A673 (cell line): ENCODE measurements around the gene CDYL.

Experiments
- EZH2 ChIP-seq: fragments of 200-600 bp; sonication (generic); IDR thresholded peaks from 2 replicates; pipeline ENCODE4 v1.6.1; 2017; ENCODE audit warnings: borderline replicate concordance, low read depth, mild to moderate bottlenecking, mixed read lengths, antibody characterized with exemption, low read length; ENCODE audit not compliant: poor library complexity, severe bottlenecking
- TF ChIP-seq, protein P1 (sequence below): fragments of 300-800, 200-600 bp; sonication (generic); conservative IDR thresholded peaks from 2 replicates; pipeline ENCODE4 v1.5.1; 2017; ENCODE audit warnings: low read depth, mild to moderate bottlenecking, antibody characterized with exemption, low read length, moderate library complexity, mixed read lengths

DNA sequence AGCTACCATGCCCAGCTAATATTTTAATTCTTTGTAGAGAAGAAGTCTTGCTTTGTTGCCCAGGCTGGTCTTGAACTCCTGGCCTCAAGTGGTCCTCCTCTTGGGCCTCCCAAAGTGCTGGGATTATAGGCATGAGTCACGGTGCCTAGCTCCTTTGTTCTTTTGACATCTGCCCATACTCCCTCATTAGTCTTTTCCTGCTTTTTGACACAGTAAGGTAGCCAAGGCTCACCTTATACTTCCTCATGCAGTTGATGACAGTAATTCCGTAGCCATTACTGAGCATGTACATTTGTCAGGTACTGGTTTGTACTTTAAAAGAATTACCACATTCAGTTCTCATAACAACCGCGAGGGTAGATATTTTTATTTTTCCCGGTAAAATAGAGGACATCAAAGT is 76.7 kb downstream of the CDYL start:
- TF ChIP-seq, protein P1, sequence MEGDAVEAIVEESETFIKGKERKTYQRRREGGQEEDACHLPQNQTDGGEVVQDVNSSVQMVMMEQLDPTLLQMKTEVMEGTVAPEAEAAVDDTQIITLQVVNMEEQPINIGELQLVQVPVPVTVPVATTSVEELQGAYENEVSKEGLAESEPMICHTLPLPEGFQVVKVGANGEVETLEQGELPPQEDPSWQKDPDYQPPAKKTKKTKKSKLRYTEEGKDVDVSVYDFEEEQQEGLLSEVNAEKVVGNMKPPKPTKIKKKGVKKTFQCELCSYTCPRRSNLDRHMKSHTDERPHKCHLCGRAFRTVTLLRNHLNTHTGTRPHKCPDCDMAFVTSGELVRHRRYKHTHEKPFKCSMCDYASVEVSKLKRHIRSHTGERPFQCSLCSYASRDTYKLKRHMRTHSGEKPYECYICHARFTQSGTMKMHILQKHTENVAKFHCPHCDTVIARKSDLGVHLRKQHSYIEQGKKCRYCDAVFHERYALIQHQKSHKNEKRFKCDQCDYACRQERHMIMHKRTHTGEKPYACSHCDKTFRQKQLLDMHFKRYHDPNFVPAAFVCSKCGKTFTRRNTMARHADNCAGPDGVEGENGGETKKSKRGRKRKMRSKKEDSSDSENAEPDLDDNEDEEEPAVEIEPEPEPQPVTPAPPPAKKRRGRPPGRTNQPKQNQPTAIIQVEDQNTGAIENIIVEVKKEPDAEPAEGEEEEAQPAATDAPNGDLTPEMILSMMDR, result no peak
- no peak for TF ChIP-seq EZH2
